Neural cell (in vitro differentiated cells): Measurements from ENCODE around the gene SF3B1. TPM values are rescaled to one million over a fixed set of nuclear protein-coding genes. Genes with fewer than 3 reads are reported as not detected.
"Not testable (repeated sequence)": the region's sequence is repeated elsewhere in the genome, so short reads cannot be mapped to it uniquely, and the experiment has no call there.

Experiments
- H2AFZ ChIP-seq: fragments of 200-600, 300-800 bp; sonication (generic), shearing (Covaris generic); 2 replicates; pipeline ENCODE4 v1.6.0; 2014; ENCODE audit warnings: low read depth, mild to moderate bottlenecking, antibody characterized with exemption, low read length, moderate library complexity
- H3F3A ChIP-seq: fragments of 200-600 bp; shearing (Covaris generic); 2 replicates; pipeline ENCODE4 v1.6.1; 2016; ENCODE audit warnings: mild to moderate bottlenecking, moderate library complexity, mixed read lengths, antibody characterized with exemption, low read length; ENCODE audit not compliant: insufficient read depth, poor library complexity, severe bottlenecking
- H3K27ac ChIP-seq: fragments of 200-600, 300-800 bp; sonication (generic), shearing (Covaris generic); 2 replicates; pipeline ENCODE4 v1.5.1; 2014; ENCODE audit warnings: mild to moderate bottlenecking, low read length, moderate library complexity
- H3K27me3 ChIP-seq: fragments of 300-800, 200-600 bp; sonication (generic), shearing (Covaris generic); 2 replicates; pipeline ENCODE4 v1.6.0; 2014; ENCODE audit warnings: mild to moderate bottlenecking, low read depth, low read length, moderate library complexity; ENCODE audit not compliant: insufficient read depth
- H3K36me3 ChIP-seq: fragments of 300-800, 200-600 bp; sonication (generic), shearing (Covaris generic); 2 replicates; pipeline ENCODE4 v1.5.1; 2014; ENCODE audit warnings: mild to moderate bottlenecking, antibody characterized with exemption, low read length, moderate library complexity; ENCODE audit not compliant: insufficient read depth
- H3K4me2 ChIP-seq: fragments of 300-800, 200-600 bp; sonication (generic), shearing (Covaris generic); 2 replicates; pipeline ENCODE4 v1.6.0; 2014; ENCODE audit warnings: mild to moderate bottlenecking, low read length
- H3K4me3 ChIP-seq: fragments of 300-800, 200-600 bp; sonication (generic), shearing (Covaris generic); 2 replicates; pipeline ENCODE4 v1.5.1; 2014; ENCODE audit warnings: mild to moderate bottlenecking, low read length, moderate library complexity
- H3K79me2 ChIP-seq: fragments of 200-600 bp; shearing (Covaris generic); replicated peaks from 2 replicates; pipeline ENCODE4 v1.6.0; 2014; ENCODE audit warnings: mild to moderate bottlenecking, low read length, moderate library complexity; ENCODE audit not compliant: insufficient read depth
- H3K9ac ChIP-seq: fragments of 300-800, 200-600 bp; sonication (generic), shearing (Covaris generic); 2 replicates; pipeline ENCODE4 v1.6.1; 2016; ENCODE audit warnings: mild to moderate bottlenecking, low read length, mixed read lengths
- H3K9me2 ChIP-seq: fragments of 200-600 bp; shearing (Covaris generic); 2 replicates; pipeline ENCODE4 v1.6.1; 2016; ENCODE audit warnings: mild to moderate bottlenecking, low read length, mixed read lengths; ENCODE audit not compliant: insufficient read depth
- H3K9me3 ChIP-seq: fragments of 200-600, 300-800 bp; sonication (generic), shearing (Covaris generic); 2 replicates; pipeline ENCODE4 v1.6.1; 2016; ENCODE audit warnings: mild to moderate bottlenecking, mixed run types, low read length, moderate library complexity, mixed read lengths
- H4K20me1 ChIP-seq: fragments of 200-600 bp; shearing (Covaris generic); 2 replicates; pipeline ENCODE4 v1.6.1; 2016; ENCODE audit warnings: mild to moderate bottlenecking, mixed run types; ENCODE audit not compliant: insufficient read depth
- EP300 ChIP-seq: fragments of 450-650 bp; conservative IDR thresholded peaks from 2 replicates; pipeline ENCODE4 v1.6.1; 2014; ENCODE audit warnings: antibody characterized with exemption, mild to moderate bottlenecking, moderate library complexity; ENCODE audit not compliant: poor library complexity, severe bottlenecking
- EZH2 ChIP-seq: fragments of 200-600, 300-800 bp; shearing (Covaris generic), sonication (generic); IDR thresholded peaks from 2 replicates; pipeline ENCODE4 v1.6.1; 2014; ENCODE audit warnings: antibody characterized with exemption, low read length, borderline replicate concordance, mild to moderate bottlenecking; ENCODE audit not compliant: insufficient read depth, poor library complexity, severe bottlenecking
- MXI1 ChIP-seq: fragments of 450-650 bp; conservative IDR thresholded peaks from 2 replicates; pipeline ENCODE4 v1.6.1; 2014; ENCODE audit warnings: antibody characterized with exemption, mild to moderate bottlenecking; ENCODE audit not compliant: poor library complexity, severe bottlenecking
- POLR2AphosphoS5 ChIP-seq: IDR thresholded peaks from 2 replicates; pipeline ENCODE4 v1.6.1; 2012
- RAD21 ChIP-seq: fragments of 450-650 bp; conservative IDR thresholded peaks from 2 replicates; pipeline ENCODE4 v1.6.1; 2014; ENCODE audit warnings: antibody characterized with exemption, mild to moderate bottlenecking, moderate library complexity
- SMC3 ChIP-seq: fragments of 450-650 bp; conservative IDR thresholded peaks from 2 replicates; pipeline ENCODE4 v1.6.1; 2014; ENCODE audit warnings: antibody characterized with exemption, mild to moderate bottlenecking, moderate library complexity; ENCODE audit not compliant: poor library complexity
- TAF1 ChIP-seq: IDR thresholded peaks from 2 replicates; pipeline ENCODE4 v1.6.1; 2012; ENCODE audit warnings: low read depth
- polyA minus RNA-seq: library from RNA; depleted of rRNA, polyadenylated mRNA; stranded (reverse); fragments of >200 nt; gene quantifications from 2 replicates; pipeline ENCODE4 v1.2.3, GENCODE V29; 2014
- polyA plus RNA-seq: library from polyadenylated mRNA; depleted of rRNA; stranded (reverse); fragments of >200 nt; gene quantifications from 2 replicates; pipeline ENCODE4 v1.2.3, GENCODE V29; 2014
- TF ChIP-seq, protein P1 (sequence below): IDR thresholded peaks from 2 replicates; pipeline ENCODE4 v1.6.1; 2012; ENCODE audit warnings: borderline replicate concordance

Gene SF3B1, protein sequence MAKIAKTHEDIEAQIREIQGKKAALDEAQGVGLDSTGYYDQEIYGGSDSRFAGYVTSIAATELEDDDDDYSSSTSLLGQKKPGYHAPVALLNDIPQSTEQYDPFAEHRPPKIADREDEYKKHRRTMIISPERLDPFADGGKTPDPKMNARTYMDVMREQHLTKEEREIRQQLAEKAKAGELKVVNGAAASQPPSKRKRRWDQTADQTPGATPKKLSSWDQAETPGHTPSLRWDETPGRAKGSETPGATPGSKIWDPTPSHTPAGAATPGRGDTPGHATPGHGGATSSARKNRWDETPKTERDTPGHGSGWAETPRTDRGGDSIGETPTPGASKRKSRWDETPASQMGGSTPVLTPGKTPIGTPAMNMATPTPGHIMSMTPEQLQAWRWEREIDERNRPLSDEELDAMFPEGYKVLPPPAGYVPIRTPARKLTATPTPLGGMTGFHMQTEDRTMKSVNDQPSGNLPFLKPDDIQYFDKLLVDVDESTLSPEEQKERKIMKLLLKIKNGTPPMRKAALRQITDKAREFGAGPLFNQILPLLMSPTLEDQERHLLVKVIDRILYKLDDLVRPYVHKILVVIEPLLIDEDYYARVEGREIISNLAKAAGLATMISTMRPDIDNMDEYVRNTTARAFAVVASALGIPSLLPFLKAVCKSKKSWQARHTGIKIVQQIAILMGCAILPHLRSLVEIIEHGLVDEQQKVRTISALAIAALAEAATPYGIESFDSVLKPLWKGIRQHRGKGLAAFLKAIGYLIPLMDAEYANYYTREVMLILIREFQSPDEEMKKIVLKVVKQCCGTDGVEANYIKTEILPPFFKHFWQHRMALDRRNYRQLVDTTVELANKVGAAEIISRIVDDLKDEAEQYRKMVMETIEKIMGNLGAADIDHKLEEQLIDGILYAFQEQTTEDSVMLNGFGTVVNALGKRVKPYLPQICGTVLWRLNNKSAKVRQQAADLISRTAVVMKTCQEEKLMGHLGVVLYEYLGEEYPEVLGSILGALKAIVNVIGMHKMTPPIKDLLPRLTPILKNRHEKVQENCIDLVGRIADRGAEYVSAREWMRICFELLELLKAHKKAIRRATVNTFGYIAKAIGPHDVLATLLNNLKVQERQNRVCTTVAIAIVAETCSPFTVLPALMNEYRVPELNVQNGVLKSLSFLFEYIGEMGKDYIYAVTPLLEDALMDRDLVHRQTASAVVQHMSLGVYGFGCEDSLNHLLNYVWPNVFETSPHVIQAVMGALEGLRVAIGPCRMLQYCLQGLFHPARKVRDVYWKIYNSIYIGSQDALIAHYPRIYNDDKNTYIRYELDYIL
- polyA plus RNA-seq, result 936 and 1,143 TPM in 2 replicates
- 486 and 558 TPM in 2 replicates for polyA minus RNA-seq

GRCh38 chr2:197434541-197435513 lies at the start of gene SF3B1:
Gene SF3B1 (minus strand): TSS chr2:197435028. CDS start chr2:197434999, 29 bp downstream.
- H3K9ac ChIP-seq, result peak within 1 kb of the TSS; percentile 96
- H3F3A ChIP-seq, result peaks cover 6% of the 10 kb centered on the region
- no peaks in the 10 kb centered on the region for H3K36me3 ChIP-seq
- peak within 1 kb of the TSS; percentile 79 for H3K4me3 ChIP-seq
- no peaks in the 10 kb centered on the region for H3K27me3 ChIP-seq
- H3K9me3 ChIP-seq, result no peaks in the 10 kb centered on the region
- H2AFZ ChIP-seq, result peak within 1 kb of the TSS; percentile 81
- no peaks in the 10 kb centered on the region for H3K9me2 ChIP-seq
- peak within 1 kb of the TSS; percentile 94 for H3K27ac ChIP-seq
- peaks cover 55% of the 10 kb centered on the region for H3K79me2 ChIP-seq
- TF ChIP-seq SMC3 (peak; percentile 48), EZH2 (no peak), RAD21 (no peak), TAF1 (peak; percentile 77), POLR2AphosphoS5 (peak; percentile 99), MXI1 (peak; percentile 83), EP300 (peak; percentile 62)
- TF ChIP-seq, protein P1, sequence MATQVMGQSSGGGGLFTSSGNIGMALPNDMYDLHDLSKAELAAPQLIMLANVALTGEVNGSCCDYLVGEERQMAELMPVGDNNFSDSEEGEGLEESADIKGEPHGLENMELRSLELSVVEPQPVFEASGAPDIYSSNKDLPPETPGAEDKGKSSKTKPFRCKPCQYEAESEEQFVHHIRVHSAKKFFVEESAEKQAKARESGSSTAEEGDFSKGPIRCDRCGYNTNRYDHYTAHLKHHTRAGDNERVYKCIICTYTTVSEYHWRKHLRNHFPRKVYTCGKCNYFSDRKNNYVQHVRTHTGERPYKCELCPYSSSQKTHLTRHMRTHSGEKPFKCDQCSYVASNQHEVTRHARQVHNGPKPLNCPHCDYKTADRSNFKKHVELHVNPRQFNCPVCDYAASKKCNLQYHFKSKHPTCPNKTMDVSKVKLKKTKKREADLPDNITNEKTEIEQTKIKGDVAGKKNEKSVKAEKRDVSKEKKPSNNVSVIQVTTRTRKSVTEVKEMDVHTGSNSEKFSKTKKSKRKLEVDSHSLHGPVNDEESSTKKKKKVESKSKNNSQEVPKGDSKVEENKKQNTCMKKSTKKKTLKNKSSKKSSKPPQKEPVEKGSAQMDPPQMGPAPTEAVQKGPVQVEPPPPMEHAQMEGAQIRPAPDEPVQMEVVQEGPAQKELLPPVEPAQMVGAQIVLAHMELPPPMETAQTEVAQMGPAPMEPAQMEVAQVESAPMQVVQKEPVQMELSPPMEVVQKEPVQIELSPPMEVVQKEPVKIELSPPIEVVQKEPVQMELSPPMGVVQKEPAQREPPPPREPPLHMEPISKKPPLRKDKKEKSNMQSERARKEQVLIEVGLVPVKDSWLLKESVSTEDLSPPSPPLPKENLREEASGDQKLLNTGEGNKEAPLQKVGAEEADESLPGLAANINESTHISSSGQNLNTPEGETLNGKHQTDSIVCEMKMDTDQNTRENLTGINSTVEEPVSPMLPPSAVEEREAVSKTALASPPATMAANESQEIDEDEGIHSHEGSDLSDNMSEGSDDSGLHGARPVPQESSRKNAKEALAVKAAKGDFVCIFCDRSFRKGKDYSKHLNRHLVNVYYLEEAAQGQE, result peak; percentile 79
- peak within 1 kb of the TSS; percentile 87 for H3K4me2 ChIP-seq
- no peaks in the 10 kb centered on the region for H4K20me1 ChIP-seq

DNA sequence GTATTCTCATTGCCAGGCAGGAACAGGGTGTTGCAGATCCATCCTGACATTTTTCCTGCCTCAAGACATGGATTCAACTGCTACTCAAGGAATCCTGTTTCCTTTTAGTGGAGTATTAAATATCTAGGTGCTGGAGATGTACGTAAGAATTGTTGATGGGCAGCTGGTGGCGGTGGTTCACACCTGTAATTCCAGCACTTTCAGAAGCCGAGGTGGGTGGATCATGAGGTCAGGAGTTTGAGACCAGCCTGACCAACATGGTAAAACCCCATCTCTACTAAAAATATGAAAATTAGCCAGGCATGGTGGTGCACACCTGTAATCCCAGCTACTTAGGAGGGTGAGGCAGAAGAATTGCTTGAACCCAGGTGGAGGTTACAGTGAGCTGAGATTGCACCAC lies 49.4 kb upstream of the SF3B1 start:
- H3K9me2 ChIP-seq, H3K36me3 ChIP-seq: not testable (repeated sequence)

More for the DNA sequence above, 49.4 kb upstream of the SF3B1 start:
- H3F3A ChIP-seq, H3K9me3 ChIP-seq, H3K27me3 ChIP-seq, H3K79me2 ChIP-seq, H3K9ac ChIP-seq, H3K4me2 ChIP-seq, H4K20me1 ChIP-seq, H2AFZ ChIP-seq, H3K4me3 ChIP-seq, H3K27ac ChIP-seq: not testable (repeated sequence)
